GM19035 (cell line): ENCODE results near the gene PRR36.

Experiments
- ATAC-seq: cut with Tn5 transposase; IDR thresholded peaks from one replicate; pipeline ENCODE4 v1.9.1; 2021; ENCODE audit not compliant: unreplicated experiment

Gene PRR36

DNA sequence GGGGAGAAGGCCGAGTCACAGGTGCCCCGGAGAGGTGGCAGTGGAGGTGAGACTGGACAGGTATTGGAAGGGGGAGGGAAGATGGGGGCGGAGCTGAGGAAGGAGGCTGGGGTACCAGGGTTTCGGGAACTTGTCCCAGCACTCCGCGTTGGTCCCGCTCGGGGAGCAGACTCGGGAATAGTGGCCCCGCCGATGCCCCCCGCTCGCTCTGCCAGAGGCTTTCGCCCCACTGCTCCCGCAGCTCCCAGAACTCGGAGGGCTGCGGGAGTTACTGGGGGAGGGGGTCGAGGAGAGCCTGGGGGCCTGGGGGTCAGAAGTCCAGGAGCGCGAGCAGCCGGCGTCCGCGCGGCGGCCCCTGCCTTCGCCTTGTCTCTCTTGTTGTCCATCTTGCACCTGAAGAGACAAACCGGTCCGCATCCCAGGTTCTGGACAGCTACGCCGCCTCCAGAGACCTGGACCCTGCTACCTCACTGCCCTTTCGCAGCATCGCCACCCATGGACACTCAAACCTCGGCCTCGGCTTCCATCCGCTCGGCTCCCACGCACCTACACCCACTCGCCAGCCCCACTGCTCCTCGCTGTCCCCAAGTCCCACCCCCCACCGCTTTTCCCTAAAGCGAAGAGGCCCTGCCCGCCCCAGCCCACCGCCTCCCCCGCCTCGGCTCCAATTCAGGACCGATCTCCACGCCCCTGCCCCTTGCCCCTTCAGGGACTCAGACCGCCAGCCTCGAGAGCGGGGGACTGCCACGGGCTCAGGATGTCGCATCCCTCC is 700 bp downstream of the PRR36 start:
- no peak for ATAC-seq

DNA sequence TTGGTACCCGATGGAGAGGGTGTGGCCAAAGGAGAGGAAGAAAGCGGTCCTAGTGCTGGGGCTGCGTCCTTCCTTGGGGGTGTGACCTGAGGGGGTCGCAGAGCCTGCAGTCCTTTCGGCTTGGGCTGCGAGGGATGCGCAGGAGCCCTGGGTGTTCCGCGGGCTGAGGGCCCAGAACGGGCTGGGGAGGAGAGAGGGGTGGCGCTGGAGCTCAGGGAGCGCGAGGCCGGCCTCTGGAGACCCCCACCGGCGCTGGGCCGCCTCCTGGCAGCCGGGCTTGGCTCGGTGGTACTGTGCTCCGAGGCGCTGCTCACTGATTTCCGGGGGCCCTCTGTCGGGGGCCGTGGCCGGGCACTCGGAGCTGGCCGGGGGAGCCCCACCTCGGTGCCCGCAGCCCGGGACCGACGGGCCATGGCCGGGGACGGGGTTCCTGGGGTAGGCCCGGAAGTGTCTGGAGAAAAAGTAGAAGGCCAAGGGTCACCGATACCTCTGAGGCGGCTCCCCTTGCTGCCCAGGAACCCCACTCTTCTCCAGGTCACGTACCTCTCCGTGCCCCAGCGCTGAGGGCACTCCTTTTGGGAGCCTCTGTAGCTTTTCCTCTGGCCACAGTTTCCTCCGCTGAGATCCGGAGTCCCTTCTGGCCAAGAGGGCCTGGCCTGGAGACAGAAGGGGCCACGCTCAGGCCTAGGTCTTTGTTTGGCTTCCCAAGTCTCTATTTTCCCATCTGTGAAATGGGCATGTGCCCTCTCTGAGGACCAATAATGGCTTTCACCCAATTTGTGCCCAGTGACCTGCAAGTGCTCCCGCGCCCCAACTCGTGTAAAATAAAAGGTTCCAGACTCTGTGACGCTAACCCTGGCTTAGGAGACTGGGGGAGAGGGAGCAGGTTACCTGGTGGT is 1.6 kb downstream of the PRR36 start:
- no peak for ATAC-seq

DNA sequence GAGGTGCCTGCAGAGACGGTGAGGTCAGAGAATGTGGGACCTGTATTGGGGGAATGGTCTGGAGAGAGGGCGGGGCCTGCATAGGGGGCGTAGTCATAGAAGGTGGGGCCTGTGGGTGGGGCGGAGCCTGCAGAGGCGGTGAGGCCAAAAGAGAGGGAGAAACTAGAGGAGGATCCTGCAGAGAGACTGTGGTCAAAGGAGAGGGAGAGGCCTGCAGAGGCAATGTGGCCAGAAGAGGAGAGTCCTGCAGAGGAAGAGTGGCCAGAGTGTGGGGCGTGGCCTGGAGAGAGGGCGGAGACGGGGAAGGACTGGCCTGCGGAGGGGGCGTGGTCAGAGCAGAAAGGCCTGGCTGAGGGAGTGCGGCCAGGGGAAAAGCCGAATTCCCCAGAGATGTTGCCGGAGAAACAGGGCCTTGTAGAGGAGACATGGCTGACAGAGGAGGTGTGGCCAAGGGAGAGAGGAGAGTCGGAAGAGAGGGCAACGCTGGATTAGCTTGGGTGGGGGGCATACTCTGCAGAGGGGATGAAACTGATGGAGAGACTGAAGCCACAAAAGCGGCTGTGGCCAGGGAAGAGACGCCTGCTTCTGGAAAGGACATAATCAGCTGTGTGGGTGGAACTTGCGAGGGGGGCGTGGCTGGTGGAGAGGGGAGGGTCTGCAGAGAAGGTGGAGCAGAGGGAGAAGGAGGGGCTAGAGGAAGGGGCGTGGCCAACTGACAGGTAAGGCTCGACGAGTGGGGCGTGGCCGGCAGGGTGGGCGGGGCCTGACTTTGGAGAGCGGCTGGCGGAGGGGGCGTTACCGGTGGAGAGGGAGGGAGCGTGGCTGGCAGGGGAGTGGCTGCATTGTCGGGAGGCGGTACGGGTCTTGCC is 2.5 kb downstream of the PRR36 start:
- ATAC-seq: no peak

DNA sequence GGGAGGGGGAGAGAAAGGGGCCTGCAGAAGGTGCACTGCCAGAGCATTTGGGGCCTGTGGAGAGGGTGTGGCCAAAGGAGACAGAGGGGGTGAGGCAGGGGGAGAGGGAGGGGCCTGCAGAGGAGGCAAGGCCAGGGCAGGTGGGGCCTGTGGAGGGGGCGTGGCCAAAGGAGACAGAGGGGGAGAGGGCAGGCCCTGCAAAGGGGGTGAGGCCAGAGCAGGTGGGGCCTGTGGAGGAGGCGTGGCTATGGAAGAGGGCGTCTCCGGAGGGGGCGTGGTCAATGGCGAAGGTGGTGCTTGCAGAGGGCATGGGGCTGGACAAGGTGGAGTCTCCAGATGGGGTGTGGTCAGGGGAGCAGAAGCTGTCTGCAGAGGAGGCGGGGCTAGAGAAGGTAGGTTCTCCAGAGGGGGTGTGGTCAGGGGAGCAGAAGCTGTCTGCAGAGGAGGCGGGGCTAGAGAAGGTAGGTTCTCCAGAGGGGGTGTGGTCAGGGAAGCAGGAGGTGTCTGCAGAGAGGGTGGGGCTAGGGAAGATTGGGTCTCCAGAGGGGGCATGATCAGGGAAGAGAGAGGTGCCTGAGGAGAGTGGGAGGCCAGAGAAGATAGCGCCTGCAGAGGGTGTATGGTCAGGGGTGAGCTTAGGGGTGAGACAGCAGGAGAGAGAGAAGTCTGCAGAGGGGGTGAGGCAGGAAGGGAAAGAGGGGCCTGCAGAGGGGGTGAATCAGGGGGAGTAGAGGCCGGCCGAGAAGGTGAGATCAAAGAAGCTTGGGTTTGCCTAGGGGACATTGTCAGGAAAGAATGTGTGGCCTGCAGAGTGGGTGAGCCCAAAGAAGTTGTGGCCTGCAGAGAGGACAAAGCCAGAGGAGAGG is 3.4 kb downstream of the PRR36 start:
- ATAC-seq: no peak

DNA sequence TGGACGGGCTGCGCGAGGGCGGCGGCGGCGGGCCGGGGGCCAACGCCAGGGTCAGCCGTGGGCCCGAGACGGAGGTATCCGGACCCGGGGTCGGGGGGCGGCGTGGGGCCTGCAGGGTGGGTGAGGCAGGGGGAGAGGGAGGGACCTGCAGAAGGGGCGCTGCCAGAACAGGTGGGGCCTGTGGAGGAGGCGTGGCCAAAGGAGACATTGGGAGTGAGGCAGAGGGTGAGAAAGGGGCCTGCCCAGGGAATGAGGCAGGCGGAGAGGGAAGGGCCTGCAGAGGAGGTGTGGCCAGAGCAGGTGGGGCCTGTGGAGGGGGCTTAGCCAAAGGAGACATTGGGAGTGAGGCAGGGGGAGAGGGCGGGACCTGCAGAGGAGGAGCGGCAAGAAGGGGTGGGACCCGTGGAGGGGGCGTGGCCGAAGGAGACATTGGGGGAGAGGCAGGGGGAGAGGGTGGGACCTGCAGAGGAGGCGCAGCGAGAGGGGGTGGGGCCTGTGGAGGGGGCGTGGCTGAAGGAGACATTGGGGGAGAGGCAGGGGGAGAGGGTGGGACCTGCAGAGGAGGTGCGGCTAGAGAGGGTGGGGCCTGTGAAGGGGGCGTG is 4.2 kb downstream of the PRR36 start:
- no peak for ATAC-seq

DNA sequence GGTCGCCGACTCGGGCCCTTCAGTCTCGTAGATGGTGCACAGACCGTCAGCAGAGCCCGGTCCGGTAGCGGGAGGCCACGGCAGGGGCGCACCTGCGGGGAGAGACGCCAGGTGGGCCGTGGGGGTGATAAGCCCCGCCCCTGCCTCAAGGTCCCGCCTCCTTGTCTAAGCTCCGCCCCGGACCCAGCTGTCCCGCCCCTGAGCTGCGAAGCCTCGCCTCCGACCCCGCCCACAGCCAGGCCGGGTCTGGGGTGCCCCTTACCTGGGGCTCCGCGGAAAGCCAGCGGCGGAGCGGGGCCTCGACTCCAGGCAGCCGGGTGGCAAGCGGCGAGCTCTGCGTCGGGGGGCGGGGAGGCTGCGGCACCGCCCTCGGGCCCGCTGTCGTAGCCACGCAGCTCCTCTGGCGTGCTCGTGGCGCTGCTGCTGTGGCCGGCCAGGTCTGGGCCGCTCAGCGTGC is 4.7 kb downstream of the PRR36 start:
- ATAC-seq: peak; percentile 64

DNA sequence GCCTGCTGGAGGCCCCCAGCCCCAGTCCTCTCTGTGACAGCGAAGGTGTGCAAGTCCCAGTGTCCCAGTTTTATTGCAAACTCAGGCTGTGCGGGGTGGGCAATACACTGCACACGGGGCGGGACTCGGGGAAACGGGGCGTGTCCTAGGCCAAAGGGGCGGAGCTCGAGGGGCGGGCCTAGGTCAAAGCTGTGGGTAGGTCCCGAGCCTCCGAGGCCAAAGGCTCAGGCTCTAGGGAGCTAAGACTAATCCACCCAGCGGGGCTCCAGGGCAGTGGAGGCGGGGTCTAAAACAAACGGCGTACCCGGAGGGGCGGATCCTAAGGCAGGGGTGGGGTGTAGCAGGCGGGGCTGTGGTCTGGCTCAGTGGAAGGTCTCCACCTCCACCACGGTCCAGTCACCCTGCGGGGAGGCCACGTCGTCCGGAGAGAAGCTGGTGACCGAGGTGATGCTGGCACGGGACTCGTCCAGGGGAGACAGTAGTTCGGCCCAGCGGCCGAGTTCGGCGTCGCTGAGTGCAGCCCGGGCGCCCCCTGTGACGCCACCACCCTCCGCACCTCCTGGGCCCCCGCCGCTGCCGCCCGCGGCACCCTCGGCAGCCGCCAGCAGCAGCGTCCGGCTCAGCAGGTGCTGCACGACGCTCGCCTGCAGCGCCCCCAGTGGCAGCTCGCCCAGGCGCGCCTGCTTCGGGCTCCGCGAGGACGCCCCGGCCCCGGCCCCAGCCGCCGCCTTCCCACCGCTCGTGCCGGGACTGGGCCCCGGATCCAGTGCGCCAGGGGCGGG is 5.3 kb downstream of the PRR36 start:
- ATAC-seq: peak; percentile 57

DNA sequence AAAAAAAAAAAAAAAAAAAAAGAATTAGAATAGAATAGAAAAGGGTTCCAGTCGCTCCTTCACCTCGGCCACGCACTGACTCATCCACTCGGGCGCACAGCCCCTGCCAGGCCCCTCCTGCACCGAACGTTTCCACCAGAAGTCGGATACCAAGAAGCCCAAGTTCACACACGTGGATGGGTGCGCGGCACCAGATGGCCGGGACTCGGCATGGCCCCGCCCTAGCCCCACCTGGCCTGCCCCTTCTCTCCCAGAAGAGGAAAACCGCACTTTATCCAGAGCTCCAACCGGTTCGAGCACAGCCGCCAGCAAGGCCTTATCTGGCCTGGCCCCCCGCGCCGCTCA is 5.9 kb downstream of the PRR36 start:
- no peak for ATAC-seq

DNA sequence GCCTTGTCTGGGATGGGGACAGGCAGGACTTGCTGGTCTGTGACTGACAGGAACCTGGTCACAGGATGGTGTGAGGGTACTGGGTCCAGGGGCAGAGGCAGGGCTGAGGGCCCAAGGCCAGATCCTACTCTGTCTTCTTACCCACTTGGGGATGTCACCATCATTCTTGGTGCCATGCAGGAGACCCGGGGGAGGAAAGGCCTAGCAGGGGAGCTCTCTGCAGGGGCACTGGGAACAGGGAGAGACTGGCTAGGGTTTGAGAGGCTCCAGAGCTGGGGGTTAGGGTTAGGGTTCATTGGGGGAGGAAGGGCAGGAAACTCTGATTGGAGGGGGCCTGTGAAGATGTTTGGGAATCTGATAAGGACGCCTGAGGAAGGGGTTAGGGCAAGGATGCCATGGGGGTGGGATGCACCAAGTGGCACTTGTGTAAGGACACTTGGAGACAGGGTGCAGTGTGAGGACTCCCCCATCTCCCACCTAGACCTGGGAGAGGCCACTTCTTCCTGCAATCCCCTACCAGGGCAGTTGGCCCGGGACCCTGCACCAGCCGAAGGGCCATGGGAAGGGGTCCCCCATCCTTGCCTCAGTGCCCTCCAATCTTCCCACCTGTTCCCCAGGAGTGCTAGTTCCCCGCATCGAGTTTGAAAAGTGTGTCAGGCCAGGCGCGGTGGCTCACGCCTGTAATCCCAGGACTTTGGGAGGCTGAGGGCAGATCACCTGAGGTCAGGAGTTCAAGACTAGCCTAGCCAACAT is 6.9 kb downstream of the PRR36 start:
- ATAC-seq: no peak

DNA sequence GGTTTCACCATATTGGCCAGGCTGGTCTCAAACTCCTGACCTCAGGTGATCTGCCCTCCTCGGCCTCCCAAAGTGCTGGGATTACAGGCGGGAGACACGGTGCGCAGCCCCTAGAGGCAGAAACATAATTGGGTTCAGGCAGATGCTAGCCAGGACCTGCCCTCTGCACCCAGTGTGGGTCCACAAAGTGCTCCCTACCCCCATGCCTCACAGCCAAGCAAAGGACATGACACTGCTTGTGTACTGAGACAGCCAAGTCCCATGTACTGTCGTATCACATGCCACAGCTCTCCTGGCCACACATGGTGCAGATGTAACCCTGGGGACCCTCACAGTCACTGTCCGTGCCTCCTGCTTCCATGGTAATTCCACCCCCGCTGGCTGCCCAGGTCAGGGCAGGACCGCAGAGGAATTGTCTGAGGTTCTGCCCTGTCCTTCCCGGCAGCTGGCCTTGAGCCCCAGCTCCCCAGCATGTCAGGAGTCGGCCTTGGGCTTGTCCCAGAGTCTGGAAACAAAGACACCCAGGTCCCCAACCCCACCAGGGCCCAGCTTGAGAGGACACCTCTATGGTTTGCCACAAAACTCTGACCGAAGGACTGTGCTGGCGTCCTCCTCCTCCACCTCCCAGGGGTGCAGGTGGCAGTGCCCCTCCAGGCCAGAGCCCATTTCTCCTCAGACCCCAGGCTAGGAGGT is 7.6 kb downstream of the PRR36 start:
- ATAC-seq: no peak

DNA sequence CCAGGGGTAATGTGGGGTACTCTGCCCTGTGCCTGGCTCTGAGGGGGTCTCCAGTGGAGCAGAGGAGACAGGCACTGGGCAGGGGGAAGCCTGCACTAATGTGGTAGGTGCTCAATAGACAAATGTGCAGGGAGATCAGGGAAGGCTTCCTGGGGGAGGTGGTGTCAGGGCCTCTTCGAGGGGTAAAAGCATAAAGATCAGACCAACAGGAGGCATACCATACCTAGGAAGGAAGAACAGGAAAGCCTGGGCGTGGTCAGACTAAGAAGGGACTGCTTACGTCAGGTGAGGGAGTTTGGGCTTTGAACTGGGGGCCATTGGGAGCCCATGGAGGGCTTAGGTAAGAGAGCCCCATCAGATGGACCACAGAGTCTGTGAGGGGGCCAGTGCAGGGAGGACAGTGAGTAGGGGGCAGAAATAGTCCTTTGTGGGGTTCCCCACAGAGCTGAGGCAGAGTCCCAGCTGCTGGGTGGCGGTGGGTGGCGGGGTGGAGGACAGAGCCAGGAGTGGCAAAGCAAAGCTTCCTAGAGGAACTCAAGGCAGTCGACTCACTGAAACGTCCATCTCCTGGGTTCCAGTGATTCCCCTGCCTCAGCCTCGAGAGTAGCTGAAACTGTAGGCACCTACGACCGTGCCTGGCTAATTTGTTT is 8.8 kb downstream of the PRR36 start:
- no peak for ATAC-seq

DNA sequence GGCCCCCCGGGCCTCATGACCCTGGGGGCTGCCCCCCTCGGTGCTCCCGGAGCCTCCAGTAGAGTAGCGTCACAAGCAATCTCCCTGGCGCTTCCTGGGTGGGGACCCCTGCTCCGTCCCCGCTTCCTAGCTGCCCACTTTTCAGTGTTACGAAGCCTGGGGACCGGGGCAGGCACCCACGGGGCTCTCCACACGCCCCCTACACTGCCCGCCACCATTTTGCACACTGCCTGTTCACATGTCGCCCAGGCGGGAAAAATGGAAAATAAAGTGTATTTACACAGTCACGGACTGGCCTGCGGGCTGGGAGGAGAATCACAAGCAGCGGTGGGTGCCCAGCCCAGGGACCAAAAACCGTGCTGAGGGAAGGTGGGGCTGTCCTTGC is 9.5 kb downstream of the PRR36 start:
- no peak for ATAC-seq

DNA sequence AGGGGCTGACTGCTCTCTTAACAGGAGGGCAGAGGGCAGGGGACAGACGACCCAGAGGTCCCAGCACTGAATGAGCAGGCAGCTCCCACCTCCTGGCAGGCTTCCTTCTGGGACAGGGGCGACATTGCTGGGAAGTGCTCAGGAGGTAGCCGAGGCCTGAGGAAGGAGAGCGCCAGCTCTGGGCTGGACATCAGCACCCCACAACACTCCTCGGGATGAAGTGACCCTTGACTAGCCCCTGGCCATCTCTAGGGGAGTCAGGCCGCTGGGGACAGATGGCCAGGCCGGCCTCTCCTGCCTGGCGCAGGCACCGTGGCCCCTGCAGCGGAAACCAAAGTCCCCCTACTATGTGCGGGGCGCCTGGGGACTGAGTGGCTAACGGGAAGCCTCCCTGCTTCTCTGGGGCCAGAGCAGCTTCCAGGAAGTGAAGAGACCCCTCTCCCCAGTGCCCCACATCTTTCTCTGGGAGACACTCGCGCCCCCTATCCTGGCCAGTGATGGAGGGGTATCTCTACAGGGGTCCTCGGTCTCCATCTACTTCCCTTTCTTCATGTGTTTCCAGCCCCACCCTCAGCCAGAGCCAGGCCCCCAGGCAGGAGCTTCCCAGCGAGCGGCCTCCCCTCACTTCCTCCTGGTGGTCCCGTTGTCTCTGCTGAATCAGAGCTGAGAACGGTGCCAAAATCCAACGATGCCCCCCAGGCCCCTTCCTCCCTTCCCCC is 10.1 kb downstream of the PRR36 start:
- no peak for ATAC-seq

DNA sequence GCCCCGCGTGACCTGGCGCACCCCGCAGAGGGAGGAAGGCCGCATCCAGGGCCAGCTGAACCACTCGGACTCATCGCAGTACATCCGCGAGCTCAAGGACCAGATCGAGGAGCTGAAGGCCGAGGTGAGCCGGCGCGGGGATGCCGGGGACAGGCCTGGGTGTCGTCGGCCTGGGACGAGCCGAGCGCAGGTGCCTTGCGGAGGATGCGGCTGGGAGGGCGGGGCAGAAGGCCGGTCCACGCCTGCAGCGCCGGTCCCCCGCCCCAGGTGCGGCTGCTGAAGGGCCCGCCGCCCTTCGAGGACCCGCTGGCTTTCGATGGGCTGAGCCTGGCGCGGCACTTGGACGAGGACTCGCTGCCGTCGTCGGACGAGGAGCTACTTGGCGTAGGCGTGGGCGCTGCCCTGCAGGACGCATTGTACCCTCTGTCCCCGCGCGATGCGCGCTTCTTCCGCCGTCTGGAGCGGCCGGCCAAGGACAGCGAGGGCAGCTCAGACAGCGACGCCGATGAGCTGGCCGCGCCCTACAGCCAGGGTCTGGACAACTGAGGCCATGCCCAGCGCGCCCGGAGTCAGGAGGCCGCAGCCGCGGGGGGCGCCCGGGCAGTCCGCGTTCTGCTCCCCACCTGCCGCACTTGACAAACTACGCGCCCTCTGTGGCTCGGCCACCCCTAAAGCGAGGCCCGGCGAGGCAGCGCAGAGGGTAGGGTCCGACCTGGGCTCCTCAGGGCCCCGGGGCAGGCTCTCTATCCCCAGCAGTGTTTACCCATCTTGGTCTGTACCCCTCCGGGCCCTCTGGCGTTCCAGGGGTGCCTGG is 10.8 kb downstream of the PRR36 start:
- ATAC-seq: no peak

DNA sequence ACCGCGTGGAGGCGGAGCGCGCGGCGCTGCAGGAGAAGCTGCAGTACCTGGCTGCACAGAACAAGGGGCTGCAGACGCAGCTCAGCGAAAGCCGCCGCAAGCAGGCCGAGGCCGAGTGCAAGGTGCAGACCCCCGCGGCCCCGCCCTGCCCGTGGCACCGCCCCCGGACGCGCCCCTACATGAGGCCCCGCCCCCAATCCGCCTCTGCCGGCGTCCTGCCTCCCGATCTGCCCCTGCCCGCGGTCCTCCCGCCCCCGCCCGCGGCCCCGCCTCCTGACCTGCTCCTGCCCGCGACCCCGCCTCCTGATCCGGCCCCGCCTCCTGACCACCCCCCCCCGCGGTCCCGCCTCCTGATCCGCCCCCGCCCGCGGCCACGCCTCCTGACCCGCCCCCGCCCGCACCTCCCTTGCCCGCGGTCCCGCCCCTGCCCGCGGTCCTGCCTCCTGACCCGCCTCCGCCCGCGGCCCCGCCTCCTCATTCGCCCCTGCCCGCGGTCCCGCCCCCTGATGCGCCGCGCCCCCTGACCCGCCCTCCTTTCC is 11.7 kb downstream of the PRR36 start:
- no peak for ATAC-seq
